C4-2B (cell line): ENCODE results near the gene LIAS.

ENCODE experiments used
- ZFX ChIP-seq: fragments of 450-650 bp; IDR thresholded peaks from 2 replicates; pipeline ENCODE4 v1.6.1; 2017
- TF ChIP-seq, protein P1 (sequence below): fragments of 450-650 bp; conservative IDR thresholded peaks from 2 replicates; pipeline ENCODE4 v1.5.1; 2017; ENCODE audit warnings: mild to moderate bottlenecking

DNA sequence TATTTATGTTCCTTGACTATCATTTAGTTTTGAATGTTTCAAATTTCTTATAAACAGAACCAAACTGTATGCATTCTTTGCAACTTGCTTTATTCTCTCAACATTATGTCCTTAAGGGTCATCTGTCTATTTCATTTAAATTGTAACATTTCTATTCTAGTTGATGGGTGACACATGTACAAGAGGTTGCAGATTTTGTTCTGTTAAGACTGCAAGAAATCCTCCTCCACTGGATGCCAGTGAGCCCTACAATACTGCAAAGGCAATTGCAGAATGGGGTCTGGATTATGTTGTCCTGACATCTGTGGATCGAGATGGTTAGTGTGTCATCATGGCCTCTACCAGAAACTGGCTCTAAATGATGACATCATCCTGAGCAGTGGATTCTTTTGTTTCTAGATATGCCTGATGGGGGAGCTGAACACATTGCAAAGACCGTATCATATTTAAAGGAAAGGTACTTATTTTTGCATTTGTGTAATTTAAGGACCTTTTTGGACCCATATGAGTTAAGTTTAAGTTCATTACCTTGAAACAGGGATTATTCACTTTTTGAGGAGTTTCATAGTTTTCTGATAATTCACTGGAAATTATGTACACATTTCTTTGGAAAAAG lies 6.1 kb downstream of the LIAS start:
- TF ChIP-seq, protein P1, sequence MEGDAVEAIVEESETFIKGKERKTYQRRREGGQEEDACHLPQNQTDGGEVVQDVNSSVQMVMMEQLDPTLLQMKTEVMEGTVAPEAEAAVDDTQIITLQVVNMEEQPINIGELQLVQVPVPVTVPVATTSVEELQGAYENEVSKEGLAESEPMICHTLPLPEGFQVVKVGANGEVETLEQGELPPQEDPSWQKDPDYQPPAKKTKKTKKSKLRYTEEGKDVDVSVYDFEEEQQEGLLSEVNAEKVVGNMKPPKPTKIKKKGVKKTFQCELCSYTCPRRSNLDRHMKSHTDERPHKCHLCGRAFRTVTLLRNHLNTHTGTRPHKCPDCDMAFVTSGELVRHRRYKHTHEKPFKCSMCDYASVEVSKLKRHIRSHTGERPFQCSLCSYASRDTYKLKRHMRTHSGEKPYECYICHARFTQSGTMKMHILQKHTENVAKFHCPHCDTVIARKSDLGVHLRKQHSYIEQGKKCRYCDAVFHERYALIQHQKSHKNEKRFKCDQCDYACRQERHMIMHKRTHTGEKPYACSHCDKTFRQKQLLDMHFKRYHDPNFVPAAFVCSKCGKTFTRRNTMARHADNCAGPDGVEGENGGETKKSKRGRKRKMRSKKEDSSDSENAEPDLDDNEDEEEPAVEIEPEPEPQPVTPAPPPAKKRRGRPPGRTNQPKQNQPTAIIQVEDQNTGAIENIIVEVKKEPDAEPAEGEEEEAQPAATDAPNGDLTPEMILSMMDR: no peak; the same call in 1 of the 2 replicates
- TF ChIP-seq ZFX: no peak
